GM19455 (cell line): ENCODE data around the gene CMTR1.
"Not testable (repeated sequence)": the region's sequence is repeated elsewhere in the genome, so short reads cannot be mapped to it uniquely, and the experiment has no call there.

Experiments used
- ATAC-seq: cut with Tn5 transposase; IDR thresholded peaks from one replicate; pipeline ENCODE4 v1.9.1; 2021; ENCODE audit not compliant: unreplicated experiment

CMTR1 gene

DNA sequence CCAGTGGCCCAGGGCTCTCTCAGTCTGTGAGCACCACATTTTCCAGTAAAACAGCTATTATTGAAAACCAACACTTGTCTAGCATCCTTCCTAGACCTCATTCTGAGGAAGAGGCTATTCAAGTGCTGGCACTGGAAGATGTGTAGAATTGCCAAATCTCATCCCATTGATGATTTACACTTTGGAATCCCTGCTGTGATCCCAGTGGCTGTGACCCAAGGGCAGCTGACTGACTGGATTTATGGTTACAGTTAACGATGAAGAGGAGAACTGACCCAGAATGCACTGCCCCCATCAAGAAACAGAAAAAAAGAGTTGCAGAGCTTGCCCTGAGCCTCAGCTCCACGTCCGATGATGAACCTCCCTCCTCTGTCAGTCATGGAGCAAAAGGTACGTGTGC is 2.4 kb downstream of the CMTR1 start:
- ATAC-seq = no peak

DNA sequence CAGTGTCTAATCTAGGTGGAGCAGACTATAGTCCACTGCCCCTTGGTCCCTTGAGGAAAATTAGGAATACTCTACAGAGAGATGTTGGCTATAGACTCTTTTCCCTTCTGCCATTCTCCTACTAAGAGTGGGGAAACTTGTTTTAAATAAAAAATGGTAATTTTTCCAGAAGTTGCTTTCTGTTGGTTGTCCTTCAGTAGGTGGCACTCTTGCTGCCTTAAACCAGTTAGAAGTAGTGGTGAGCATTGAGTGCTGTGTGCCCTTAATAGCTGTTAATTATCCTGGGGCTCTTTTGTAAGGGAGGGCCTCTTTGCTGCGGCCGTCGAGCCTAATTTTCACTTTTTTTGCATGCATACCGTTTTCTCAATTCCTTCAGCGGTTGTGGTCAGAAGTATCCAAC is 2.8 kb downstream of the CMTR1 start:
- no peak for ATAC-seq

DNA sequence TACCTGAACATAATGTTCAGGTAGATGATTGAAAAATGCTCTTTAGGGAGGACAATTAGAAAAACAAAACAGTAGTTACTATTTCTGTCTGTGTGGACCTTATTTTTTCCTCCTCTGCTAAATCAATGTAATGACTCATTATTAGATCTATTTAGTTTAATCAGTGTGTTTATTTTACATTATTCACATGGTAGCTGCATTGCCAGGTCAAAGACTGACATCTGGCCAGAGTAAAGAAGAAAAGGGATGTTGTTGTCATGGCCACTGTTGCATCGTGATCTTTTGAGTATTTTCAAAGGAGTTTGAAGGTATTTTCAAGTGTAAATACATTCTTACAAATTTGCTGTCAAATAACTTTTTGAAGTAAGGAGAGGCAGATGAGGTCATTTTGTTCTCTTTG is 5.9 kb downstream of the CMTR1 start:
- ATAC-seq = no peak

DNA sequence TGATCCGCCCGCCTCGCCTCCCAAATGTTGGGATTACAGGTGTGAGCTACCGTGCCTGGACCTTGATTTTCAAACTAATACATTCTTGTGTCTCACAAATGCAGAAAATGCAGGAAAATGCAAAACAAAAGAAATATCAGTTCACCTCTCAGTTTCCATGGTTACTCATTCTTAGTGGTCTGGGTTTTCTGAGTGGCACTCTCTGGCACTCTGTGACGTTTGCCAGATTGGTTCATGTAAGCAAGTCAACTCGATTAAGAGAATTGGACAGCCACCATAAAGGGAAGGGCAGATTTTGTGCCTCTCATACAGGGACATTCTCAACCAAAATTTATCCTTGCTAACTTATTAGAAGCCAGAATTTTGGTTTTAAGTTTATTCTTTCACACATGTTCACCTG is 8.6 kb downstream of the CMTR1 start:
- ATAC-seq = no peak

DNA sequence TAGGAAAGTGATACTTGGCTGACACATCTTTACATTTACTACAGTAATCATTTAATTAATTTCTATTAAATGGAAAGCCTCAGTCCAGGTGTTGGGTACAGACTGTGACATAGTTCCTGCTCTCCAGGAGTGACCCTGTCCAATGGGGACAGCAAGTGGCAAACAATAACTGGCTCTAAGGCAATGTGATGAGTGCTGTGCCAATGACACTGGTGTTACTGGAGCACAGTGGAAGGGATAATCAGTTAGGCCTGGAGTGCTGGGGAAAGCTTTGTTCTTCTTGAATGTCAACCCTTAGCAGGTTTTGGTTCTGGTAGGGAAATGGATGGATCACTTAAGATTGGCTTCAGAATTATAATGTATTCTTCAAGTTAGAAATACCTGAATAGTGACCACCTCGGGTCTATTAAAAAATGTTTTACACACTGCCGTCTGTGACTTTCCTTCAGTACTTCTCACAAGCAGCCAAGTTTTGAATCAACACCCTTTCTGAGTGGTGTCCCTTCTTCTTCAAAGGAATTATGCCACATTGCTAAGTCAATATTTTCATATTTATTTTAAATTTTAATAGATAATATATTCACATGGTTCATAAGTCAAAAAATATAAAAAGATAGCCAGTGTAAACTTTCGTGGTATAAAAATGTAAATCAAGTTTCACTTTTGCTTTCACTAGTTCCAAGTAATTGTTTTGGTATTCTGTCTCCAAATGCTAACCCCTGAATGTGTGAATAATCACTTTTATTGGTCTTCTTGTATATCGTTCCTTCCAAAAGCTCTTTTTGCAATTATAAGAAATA is 9.6 kb downstream of the CMTR1 start:
- no peak for ATAC-seq

DNA sequence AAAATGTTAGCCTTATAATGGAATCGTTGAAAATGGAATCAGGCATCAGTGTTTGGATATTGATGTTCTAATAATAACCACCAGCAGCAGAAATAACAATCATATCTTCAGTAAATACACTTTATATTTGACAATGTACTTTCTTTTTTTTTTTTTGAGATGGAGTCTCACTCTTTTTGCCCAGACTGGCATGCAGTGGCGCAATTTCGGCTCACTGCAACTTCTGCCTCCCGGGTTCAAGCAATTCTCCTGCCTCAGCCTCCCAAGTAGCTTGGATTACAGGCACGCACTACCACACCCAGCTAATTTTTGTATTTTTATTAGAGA is 10.2 kb downstream of the CMTR1 start:
- not testable (repeated sequence) for ATAC-seq

DNA sequence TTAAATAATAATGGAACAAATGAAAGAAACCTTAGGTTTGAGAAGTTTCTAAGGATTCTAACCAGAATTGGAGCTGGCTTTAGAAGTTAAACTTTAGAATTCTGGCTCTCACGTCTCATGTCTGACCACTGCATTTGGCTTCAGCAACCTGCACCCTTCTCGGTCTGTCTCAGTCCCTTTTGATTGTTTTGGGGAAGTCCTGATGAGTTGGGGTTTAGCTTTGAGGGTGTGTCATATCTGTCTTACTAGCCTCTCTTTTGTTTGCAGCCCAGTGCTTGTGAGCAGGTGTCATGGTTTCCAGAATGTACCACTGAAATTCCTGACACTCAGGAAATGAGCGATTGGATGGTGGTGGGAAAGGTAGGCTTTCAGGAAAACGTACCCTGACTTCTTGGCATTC is 17.0 kb downstream of the CMTR1 start:
- no peak for ATAC-seq

DNA sequence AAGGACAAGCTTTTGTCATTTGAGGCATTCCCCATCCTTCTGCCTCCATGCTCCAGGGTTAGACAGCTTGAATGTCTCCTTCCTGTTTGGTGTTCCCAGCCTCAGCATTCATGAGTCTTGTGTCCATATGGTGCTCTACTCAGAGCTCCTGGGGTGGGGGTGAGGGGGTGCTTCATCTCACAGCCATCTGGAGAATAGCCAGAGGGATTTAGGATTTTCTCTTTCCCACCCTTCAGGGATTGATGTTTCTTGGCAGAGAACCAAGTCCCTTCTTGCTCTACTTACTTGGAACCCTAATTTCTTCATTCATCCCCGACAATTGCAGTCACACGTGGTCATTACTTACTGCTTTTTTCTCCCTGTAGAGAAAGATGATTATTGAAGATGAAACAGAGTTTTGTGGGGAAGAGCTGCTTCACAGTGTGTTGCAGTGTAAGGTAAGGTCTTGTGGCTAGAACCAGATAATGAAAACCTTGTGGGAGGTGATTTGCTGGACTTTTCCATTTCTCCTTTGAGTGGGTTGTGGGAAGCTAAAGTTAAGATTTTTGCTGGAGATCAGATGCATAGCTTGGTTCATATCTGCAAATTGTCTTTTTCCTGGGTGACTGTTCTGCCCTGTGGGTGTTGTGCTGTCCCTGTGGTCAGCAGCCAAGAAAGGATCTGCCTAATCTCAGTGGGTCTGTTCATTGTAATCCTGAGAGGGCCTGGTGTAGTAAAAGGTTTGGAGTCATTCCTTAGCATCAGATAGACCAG is 18.6 kb downstream of the CMTR1 start:
- no peak for ATAC-seq

DNA sequence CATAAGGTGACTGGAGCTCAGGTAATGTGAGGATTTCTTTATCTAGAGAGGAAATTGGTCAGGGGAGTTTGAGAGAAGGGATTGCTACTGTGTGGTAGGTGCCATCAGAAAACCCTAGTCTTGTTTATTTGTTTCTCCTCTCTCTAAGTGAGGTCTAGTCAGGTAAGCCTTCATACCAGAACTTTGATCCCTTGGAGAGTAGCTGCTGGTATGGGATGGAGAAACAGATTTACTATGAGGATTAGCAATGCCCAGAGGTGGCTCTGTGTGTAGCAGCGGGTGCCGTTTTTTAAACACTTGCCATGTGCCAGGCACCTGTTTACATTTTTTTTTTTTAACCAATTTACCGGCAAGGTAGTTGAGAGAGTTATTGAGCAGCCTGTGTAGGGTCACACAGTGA is 19.5 kb downstream of the CMTR1 start:
- ATAC-seq = no peak

DNA sequence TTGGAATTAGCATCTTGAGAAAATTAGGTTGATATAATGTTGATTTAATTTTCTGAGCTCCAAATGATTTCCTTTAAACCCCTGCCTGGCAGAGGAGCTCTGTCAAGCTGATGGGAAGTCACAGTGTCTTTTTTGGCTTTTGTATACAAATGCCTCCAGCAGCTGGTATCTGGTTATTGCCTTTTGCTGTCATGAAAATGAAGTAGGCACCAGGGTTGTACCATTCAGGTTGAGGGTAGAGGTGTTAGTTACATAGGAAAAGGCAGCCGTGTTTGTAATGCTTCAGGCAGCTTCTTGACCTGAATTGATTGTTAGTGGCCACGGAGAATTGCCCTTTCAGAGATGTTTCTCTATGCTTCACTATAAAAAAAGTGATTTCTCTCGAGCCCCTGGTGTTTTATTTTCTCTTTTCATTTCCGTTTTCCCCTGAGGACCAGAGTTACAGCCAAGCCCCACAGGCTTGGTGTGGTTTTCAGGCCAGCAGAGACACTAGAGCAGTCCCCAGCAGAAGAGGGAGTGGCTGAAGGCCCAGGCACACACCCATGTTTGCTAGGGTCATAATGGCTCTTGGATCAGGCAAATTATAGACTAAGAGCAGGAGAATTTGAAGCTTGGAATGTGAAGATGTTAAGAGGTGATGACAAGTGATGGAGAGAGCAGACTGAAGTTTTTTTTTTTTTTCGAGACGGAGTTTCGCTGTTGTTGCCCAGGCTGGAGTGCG is 21.6 kb downstream of the CMTR1 start:
- ATAC-seq = no peak

DNA sequence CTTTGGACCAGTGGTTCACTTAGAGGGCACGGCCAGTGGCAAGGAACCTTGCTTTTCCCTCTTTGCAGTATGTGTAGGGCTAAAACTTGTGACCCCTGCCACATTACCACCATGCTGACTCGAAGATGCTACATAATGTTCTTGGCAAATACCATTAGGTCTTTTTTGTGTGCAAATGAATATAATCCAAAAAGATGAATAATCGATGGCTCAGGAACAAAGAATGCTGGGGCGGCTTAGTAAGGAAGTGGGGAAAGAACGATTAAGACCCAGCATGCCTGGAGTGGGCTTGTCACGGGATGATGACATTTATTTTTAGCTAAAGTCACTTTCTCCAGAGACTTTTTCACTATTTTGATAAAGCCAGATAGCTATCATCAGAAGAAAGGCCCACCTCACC is 23.1 kb downstream of the CMTR1 start:
- no peak for ATAC-seq

DNA sequence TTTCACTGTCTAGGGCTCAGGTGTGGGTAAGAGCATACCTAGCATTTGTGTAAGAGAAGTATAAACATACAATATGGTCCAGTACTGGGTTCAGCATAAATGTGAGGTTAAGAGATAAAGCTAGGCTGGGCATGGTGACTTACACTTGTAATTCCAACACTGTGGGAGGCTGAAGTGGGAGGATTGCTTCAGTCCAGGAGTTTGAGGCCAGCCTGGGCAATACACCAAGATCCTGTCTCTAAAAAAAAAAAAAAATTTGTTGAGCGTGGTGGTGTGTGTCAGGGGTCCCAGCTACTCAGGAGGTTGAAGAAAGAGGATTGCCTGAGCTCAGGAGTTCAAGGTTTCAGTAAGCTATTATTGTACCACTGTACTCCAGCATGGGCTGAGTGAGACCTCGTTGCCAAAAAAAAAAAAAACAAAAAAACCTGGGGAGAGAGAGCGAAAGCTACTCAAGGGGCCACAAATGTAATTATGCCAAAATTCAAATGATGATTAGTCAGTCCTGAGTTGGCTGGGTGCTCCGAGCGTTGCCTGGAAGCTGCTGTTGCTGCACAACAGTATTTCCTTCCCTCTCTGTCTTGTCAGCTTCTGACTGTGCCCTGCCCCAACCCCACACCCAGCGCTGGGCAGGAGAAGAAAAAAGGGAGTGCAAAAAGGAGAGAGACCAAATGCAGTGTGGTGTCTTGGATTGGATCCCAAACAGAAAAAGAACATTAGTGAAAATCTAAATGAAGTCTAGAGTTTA is 24.0 kb downstream of the CMTR1 start:
- no peak for ATAC-seq

DNA sequence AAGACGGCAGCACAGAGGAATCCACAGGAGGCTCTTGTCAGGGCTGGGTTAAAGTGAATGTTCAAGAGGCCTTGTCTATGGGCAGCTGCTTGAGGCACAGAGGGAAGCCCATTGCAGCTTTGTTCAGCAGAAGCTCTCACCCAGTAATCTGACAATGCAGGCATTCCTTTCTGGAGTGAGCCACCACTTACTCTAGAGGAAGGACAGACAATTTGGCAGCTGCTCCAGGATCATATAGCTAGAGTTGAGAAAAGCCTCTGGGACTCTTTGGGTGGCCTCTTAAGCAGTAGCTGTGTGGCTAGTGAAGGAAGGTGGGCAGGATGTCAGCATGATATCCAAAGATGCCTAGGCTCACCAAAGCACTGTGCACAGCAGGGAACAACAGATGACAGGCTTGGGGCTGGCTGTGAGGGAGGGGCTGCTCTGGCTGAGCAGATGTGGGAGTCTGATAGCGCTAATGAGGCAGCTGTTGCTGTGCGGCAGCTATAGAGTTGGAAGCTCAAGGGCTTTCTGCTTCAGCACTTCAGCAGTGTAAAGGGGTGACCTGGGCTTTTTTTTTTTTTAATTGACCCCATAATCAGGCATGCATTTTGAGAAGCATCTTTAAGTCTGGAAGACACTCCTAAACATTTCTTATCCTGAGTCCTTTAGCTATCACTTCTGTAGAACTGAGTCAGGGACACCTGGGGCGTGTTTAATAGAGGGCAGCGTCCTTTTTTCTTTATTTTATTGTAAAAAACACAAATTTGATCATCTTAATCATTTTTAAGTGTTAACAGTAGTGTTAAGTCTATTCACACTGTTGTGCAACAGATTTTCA is 27.2 kb downstream of the CMTR1 start:
- no peak for ATAC-seq

DNA sequence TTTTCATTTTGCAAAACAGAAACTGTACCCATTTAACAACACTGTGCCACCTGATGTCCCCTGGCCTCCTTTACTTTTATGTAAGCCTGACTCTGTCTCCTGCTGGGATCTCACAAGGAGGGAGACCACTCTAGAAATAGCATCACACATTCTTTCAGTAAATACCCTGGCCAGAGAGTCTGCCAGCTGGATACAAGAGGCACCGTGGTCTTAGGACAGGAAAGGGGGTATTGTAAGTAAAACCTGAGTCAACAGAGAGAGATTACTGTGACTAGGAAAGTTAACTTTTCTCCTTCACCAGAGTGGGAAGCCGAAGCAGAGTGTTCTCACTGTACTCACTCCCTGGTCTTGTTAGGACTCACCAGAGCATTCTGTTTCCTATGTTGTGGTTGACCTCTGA is 27.8 kb downstream of the CMTR1 start:
- no peak for ATAC-seq

DNA sequence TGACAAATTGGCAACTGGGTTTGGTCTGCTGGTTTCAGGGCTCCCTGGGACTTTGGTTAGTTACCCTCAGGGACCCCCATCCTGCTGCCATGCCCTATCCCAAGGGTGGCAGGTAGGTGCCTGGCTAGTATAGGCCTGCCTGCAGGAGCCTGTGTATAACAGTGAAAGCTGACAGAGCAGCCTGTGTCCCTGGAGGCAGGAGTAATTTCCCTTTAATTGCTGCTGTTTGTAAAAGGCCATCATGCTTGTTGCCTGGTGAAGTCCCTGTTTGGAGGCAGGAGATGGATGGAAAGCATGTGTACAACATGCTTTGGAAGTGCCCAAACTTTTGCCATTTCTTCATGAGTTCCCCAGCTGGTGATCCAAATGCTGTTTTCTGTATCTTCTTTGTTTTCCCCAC is 30.1 kb downstream of the CMTR1 start:
- no peak for ATAC-seq

DNA sequence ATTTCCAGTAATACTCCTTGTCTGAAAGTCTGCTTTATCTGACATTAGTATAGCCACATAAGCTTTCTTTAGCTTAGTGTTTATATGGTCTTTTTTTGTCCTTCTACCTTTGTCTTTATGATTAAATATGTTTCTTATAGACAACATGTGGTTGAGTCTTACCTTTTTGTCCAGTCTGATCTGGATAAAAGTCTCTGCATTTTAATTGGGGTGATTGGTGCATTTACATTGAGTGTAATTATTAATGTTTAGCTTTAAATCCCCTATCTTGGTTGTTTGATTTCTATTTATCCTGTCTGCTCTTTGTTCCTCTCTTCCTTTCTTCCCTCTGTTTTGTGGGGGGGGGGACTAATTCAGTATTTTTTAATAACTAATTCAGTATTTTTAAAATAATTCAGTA is 34.7 kb downstream of the CMTR1 start:
- no peak for ATAC-seq

DNA sequence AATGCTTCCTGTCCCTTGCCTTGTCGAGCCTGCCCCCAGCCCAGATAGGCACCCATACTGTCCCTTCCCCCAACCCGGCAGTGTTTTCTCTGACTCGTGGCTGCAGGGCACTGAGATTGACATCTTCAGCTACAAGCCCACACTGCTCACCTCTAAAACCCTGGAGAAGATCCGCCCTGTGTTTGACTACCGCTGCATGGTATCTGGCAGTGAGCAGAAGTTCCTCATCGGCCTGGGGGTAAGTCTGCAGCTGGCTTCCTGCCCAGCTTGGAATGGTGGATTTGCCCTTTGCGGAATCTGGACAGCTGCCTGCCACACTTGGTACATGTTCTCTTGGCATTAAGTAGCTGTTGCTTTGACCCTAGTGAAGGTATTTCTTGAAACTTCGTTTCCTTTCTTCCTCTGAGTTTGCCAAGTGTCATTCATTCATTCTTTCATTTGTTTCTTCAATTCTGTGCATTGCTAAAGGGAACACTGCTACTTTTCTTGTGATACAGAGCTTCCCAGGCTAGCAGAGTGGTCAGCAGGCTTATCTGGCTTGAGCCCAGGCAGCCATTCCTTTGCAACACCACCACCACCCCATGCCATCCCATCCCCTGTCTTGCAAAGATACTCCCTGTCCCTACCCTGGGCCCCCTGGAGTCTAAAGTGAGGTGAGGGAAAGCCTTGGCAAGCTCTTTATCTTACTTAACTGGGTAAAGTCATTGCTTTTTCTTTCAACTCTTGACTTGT is 40.5 kb downstream of the CMTR1 start:
- ATAC-seq = no peak

DNA sequence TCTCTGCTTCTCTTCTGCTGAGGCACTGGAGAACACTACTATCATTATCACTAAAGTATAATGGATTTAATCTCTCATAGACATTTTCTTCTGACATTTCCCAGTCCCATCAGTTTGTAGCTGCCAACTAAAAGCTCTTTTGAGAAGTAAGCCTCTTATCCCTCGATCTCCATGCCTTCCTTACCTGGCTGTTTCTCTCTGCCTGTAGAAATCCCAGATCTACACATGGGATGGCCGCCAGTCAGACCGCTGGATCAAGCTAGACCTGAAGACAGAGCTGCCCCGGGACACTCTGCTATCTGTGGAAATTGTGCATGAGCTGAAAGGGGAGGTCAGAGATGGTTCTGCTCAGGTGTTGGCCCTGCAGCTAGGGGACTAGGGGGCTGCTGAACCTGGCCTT is 41.3 kb downstream of the CMTR1 start:
- ATAC-seq = no peak

DNA sequence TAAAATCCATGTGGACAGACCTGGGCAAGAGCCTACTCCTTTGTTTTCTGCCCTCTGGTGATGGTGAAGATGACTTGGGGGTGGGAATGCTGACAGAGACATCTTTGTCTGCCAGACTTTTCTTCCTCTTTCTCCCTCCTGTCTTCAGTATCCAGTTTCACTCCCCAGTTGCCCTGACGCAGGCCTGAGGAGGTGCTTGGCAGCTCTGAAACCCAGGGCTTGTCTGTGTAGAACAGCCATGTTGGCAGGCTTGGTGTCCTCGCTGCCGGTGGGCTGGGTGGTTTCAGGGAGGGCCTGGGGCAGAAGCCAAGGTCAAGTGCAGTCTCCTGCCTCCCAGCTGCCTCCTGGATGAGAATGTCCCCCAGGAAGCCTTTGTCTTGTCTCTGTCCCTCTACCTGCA is 44.2 kb downstream of the CMTR1 start:
- ATAC-seq = no peak
